A673 (cell line): ENCODE results near the gene SLC38A8. TPM values are rescaled to one million over a fixed set of nuclear protein-coding genes. Genes with fewer than 3 reads are reported as not detected.

Experiments
- BruUV-seq: library from RNA; stranded (reverse); fragments of 400-500 nt; replicated peaks from 2 replicates; lab custom pipeline; 2021; lab: Mats Ljungman, UMichigan
- CTCF ChIA-PET: fragments of 300-600 bp; sonication (Branson Sonifier 250); formaldehyde crosslinking; loops from one replicate; lab custom pipeline; 2022; ENCODE audit warnings: antibody characterized with exemption; lab: Charles Lee
- POLR2A ChIA-PET: fragments of 300-600 bp; sonication (Branson Sonifier 250); formaldehyde crosslinking; loops from one replicate; lab custom pipeline; 2022; ENCODE audit warnings: antibody characterized with exemption; ENCODE audit not compliant: low non-redundant PET; lab: Charles Lee
- DNase-seq: peaks from one replicate; pipeline ENCODE4 v3.0.0-alpha.2; 2015; ENCODE audit warnings: low spot score
- H3K27ac ChIP-seq: fragments of 200-600 bp; sonication (generic); 2 replicates; pipeline ENCODE4 v1.5.1; 2016; ENCODE audit warnings: mixed run types, low read depth, mild to moderate bottlenecking, mixed read lengths, antibody characterized with exemption, low read length; ENCODE audit not compliant: poor library complexity, severe bottlenecking
- H3K27me3 ChIP-seq: fragments of 200-600 bp; sonication (generic); replicated peaks from 2 replicates; pipeline ENCODE4 v1.6.1; 2017; ENCODE audit warnings: mixed run types, low read depth, mild to moderate bottlenecking, mixed read lengths, antibody characterized with exemption, low read length; ENCODE audit not compliant: insufficient read depth, poor library complexity
- H3K36me3 ChIP-seq: fragments of 200-600 bp; sonication (generic); 2 replicates; pipeline ENCODE4 v1.6.1; 2016; ENCODE audit warnings: mixed run types, mild to moderate bottlenecking, mixed read lengths, antibody characterized with exemption, low read length; ENCODE audit not compliant: insufficient read depth, poor library complexity, severe bottlenecking
- H3K4me1 ChIP-seq: fragments of 200-600 bp; sonication (generic); 2 replicates; pipeline ENCODE4 v1.6.1; 2017; ENCODE audit warnings: mixed run types, mild to moderate bottlenecking, mixed read lengths, antibody characterized with exemption, low read length; ENCODE audit not compliant: insufficient read depth, poor library complexity, severe bottlenecking
- H3K4me3 ChIP-seq: fragments of 200-600 bp; sonication (generic); 2 replicates; pipeline ENCODE4 v1.5.1; 2016; ENCODE audit warnings: low read depth, mixed run types, mild to moderate bottlenecking, mixed read lengths, low read length; ENCODE audit not compliant: poor library complexity, severe bottlenecking
- H3K9me3 ChIP-seq: fragments of 200-600 bp; sonication (generic); 2 replicates; pipeline ENCODE4 v1.6.1; 2016; ENCODE audit warnings: mixed run types, low read depth, mild to moderate bottlenecking, mixed read lengths, antibody characterized with exemption, low read length; ENCODE audit not compliant: poor library complexity, severe bottlenecking
- CTCF ChIP-seq: fragments of 300-800, 200-600 bp; sonication (generic); conservative IDR thresholded peaks from 2 replicates; pipeline ENCODE4 v1.5.1; 2017; ENCODE audit warnings: low read depth, mild to moderate bottlenecking, antibody characterized with exemption, low read length, moderate library complexity, mixed read lengths
- EZH2 ChIP-seq: fragments of 200-600 bp; sonication (generic); IDR thresholded peaks from 2 replicates; pipeline ENCODE4 v1.6.1; 2017; ENCODE audit warnings: borderline replicate concordance, low read depth, mild to moderate bottlenecking, mixed read lengths, antibody characterized with exemption, low read length; ENCODE audit not compliant: poor library complexity, severe bottlenecking
- intact Hi-C: fragments of 100-400 bp; cut with micrococcal nuclease; formaldehyde crosslinking; loops from one replicate; pipeline ENCODE4 v1.10.0; 2022; ENCODE audit not compliant: unreplicated experiment
- total RNA-seq: library from RNA; stranded (reverse); gene quantifications from 2 replicates; pipeline ENCODE4 v1.2.3, GENCODE V29; 2021

The SLC38A8 gene
- total RNA-seq, 1 experiment from 2014 or later: not detected

- intact Hi-C loops: no loop called here
- H3K27ac ChIP-seq: no peak overlapping the region
- H3K36me3 ChIP-seq: no peaks in the 10 kb centered on the region
- no peak overlapping the region for H3K4me3 ChIP-seq
- no peaks in the 10 kb centered on the region for H3K9me3 ChIP-seq
- POLR2A ChIA-PET: no interaction called here
- no TSS peak for BruUV-seq
- H3K4me1 ChIP-seq: no peaks in the 10 kb centered on the region
- CTCF ChIA-PET: no interaction called here
- no peaks in the 10 kb centered on the region for H3K27me3 ChIP-seq
- TF ChIP-seq EZH2 (no peak), CTCF (no peak)
- DNase-seq: no peak
Measured at GRCh38 chr16:83978401-83978904, 64.1 kb downstream of the SLC38A8 start.

GRCh38 chr16:83977056-83977815 lies 65.4 kb downstream of the SLC38A8 start:
- ChIA-PET CTCF (no interaction called here), POLR2A (no interaction called here)
- no peaks in the 10 kb centered on the region for H3K36me3 ChIP-seq
- H3K4me1 ChIP-seq: no peaks in the 10 kb centered on the region
- H3K27me3 ChIP-seq: no peaks in the 10 kb centered on the region
- no peak overlapping the region for H3K27ac ChIP-seq
- no TSS peak for BruUV-seq
- no peak overlapping the region for H3K4me3 ChIP-seq
- DNase-seq: no peak
- no peaks in the 10 kb centered on the region for H3K9me3 ChIP-seq
- intact Hi-C loops: no loop called here
- no peak for TF ChIP-seq CTCF

GRCh38 chr16:83975590-83976260 lies 66.9 kb downstream of the SLC38A8 start:
- no peak for DNase-seq
- Histone ChIP-seq H3K9me3 (no peaks in the 10 kb centered on the region), H3K4me3 (no peak overlapping the region), H3K36me3 (no peaks in the 10 kb centered on the region), H3K27ac (no peak overlapping the region), H3K27me3 (no peaks in the 10 kb centered on the region), H3K4me1 (no peaks in the 10 kb centered on the region)
- BruUV-seq: no TSS peak
- ChIA-PET POLR2A (no interaction called here), CTCF (no interaction called here)
- intact Hi-C loops: no loop called here
- no peak for TF ChIP-seq CTCF
- TF ChIP-seq EZH2: no peak
